Aorta (tissue), 5 donors: Measurements from ENCODE around the gene METTL16. TPM values are rescaled to one million over a fixed set of nuclear protein-coding genes. Genes with fewer than 3 reads are reported as not detected.
A peak's percentile ranks its signal among the peaks of the same experiment; 100 is the strongest.
"Not testable (repeated sequence)": the region's sequence is repeated elsewhere in the genome, so short reads cannot be mapped to it uniquely, and the experiment has no call there.

ENCODE experiments used
- ATAC-seq: fragments of 200-7000 bp; cut with Tn5 transposase; one replicate; pipeline ENCODE4 v1.9.1; 2022; ENCODE audit warnings: moderate library complexity; ENCODE audit not compliant: low FRiP score
- DNase-seq, 2 donors: peaks; one replicate each; pipeline ENCODE4 v3.0.0-alpha.2; 2020
- H3K27ac ChIP-seq, 2 donors: one replicate each; pipeline ENCODE4 v1.5.1; 2013; ENCODE audit warnings: low read length in 2 of 2, mild to moderate bottlenecking in 2 of 2, moderate library complexity in 2 of 2, control low read depth in 1 of 2, inconsistent platforms in 1 of 2, low read depth in 1 of 2
- H3K27me3 ChIP-seq, 2 donors: one replicate each; pipeline ENCODE4 v1.6.1; 2013; ENCODE audit warnings: control low read depth in 1 of 2, low read length in 1 of 2, mild to moderate bottlenecking in 1 of 2, moderate library complexity in 1 of 2; ENCODE audit not compliant: insufficient read depth in 2 of 2, control insufficient read depth in 1 of 2
- H3K36me3 ChIP-seq, 2 donors: one replicate each; pipeline ENCODE4 v1.6.1; 2013; ENCODE audit warnings: control low read depth in 1 of 2, low read length in 1 of 2, mild to moderate bottlenecking in 1 of 2; ENCODE audit not compliant: insufficient read depth in 2 of 2, control insufficient read depth in 1 of 2
- H3K4me1 ChIP-seq, 2 donors: one replicate each; pipeline ENCODE4 v1.6.1; 2013; ENCODE audit warnings: low read length in 2 of 2, control low read depth in 1 of 2, mild to moderate bottlenecking in 1 of 2, moderate library complexity in 1 of 2; ENCODE audit not compliant: insufficient read depth in 2 of 2, control insufficient read depth in 1 of 2
- H3K4me3 ChIP-seq, 2 donors: one replicate each; pipeline ENCODE4 v1.5.1; 2013; ENCODE audit warnings: low read length in 2 of 2, control low read depth in 1 of 2, mild to moderate bottlenecking in 1 of 2
- H3K9me3 ChIP-seq: one replicate; pipeline ENCODE4 v1.6.1; 2013; ENCODE audit warnings: mild to moderate bottlenecking, low read length; ENCODE audit not compliant: control insufficient read depth
- WGBS, 2 donors: extraction: QIAGEN DNeasy Blood & Tissue Kit; methylation state at CpG; one replicate each; pipeline ENCODE4 v1.1.7; 2013; 5-methylcytosine and 5-hydroxymethylcytosine counted together
- intact Hi-C, 2 donors: fragments of 100-400 bp; cut with DNase I; formaldehyde crosslinking; loops; one replicate each; pipeline versions ENCODE4 v1.14.2 to v1.15.0; 2022
- polyA plus RNA-seq, 2 donors: library from polyadenylated mRNA; stranded (reverse); fragments of 200-250 nt; gene quantifications; one replicate each; pipeline ENCODE4 v1.2.3, GENCODE V29; 2013
- total RNA-seq, 2 donors: library from RNA; stranded (reverse); fragmentation: NEBNext Ultra II Directional; extraction: Animal tissue kit (Norgen Biotek cat#: 25700); gene quantifications; one replicate each; pipeline ENCODE4 v1.2.1, GENCODE V29; 2021
- donor health status: healthy with polysubstance abuse.
- donor health status: Bipolar disorder and iron deficiency.
- donor health status: DM: no; HTN: no; CAD: no.
- donor health status: DM: no; HTN: no; CAD: no.
- donor health status: DM: yes; HTN: yes; CAD: no.

Gene METTL16
- total and polyA plus RNA-seq, 4 donors = 14.3 to 33.3 (median 21.9) TPM

DNA sequence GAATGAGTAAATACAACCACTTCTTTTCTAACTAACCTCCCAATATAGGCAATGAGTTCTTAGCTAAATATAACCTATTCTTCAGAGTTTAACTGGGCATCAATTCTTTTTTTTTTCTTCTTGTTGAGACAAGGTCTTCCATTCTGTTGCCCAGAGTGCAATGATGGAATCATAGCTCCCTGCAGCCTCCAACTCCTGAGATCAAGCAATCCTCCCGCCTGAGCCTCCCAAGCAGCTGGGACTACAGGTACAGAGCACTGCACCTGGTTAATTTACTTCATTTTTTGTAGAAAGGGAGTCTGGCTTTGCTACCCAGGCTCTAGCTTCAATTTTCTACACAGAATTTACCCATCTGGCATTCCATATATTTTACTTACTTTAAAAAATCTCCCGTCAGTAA lies 1.1 kb downstream of the METTL16 start:
- WGBS, 2 donors = 41 to 46% methylated on average over 2 of the region's 2 CpGs
- H3K27me3 ChIP-seq = no peaks in the 10 kb centered on the region
- no peaks in the 10 kb centered on the region for H3K9me3 ChIP-seq
- peak overlapping the region in 1 of 2 donors; percentile 36 for H3K27ac ChIP-seq
- peaks cover 2 to 10% of the 10 kb centered on the region in 2 donors for H3K4me1 ChIP-seq
- intact Hi-C loops = loop anchor here (5.0 to 10.0 kb wide), 4 partner anchors 82 to 202 kb away; partner anchors contain the start of genes PAFAH1B1 (in 2 of the 2) and CLUH (in 1 of the 2)
- ATAC-seq (no peak), DNase-seq (no peak)
- H3K4me3 ChIP-seq = peak overlapping the region; percentile 94 to 97
- H3K36me3 ChIP-seq = no peaks in the 10 kb centered on the region

DNA sequence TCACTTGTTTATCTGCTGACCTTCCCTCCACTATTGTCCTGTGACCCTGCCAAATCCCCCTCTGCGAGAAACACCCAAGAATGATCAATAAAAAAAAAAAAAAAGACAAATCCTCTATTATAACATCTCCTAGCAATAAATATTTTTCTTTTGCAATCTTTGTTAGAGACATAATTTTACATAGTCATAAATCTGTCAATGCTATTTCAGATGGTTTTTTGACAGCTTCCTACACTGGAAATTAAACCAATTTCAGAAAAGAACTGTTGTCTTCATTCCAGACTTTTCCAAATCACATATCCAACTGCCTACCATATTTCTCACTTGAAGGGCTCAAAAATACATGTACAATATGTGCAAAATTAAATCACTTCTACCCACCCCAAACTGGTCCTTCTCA lies 3.7 kb downstream of the METTL16 start:
- Histone ChIP-seq H3K4me1 (peaks cover 2 to 10% of the 10 kb centered on the region in 2 donors), H3K9me3 (no peaks in the 10 kb centered on the region), H3K4me3 (no peak overlapping the region), H3K36me3 (no peaks in the 10 kb centered on the region), H3K27ac (no peak overlapping the region), H3K27me3 (no peaks in the 10 kb centered on the region)
- DNase-seq = no peak
- ATAC-seq = no peak
- 84 to 100% methylated on average over 1 of the region's 1 CpG for WGBS, 2 donors
- intact Hi-C loops = no loop called here

DNA sequence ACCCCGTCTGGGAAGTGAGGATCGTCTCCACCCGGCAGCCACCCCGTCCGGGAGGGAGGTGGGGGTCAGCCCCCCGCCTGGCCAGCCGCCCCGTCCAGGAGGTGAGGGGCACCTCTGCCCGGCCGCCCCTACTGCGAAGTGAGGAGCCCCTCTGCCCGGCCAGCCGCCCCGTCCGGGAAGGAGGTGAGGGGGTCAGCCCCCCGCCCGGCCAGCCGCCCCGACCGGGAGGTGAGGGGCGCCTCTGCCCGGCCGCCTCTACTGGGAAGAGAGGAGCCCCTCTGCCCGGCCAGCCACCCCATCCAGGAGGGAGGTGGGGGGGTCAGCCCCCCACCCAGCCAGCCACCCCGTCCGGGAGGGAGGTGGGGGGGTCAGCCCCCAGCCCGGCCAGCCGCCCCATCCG lies 4.7 kb downstream of the METTL16 start:
- H3K36me3 ChIP-seq, H3K4me3 ChIP-seq, DNase-seq, intact Hi-C loops, H3K27ac ChIP-seq, ATAC-seq, H3K9me3 ChIP-seq, H3K27me3 ChIP-seq: not testable (repeated sequence)
- peaks cover 2 to 10% of the 10 kb centered on the region in 2 donors for H3K4me1 ChIP-seq
- 95 to 98% methylated on average over 19 to 29 of the region's 29 CpGs for WGBS, 2 donors

DNA sequence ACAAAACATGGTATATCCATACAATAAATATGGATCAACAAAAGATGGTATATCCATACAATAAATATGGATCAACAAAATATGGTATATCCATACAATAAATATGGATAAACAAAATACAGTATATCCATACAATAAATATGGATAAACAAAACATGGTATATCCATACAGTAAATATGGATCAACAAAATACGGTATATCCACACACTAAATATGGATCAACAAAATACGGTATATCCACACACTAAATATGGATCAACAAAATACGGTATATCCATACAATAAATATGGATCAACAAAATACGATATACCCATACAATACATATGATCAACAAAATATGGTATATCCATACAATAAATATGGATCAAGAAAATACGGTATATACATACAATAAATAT lies 8.1 kb downstream of the METTL16 start:
- Histone ChIP-seq H3K9me3 (no peaks in the 10 kb centered on the region), H3K36me3 (no peaks in the 10 kb centered on the region), H3K27me3 (no peaks in the 10 kb centered on the region), H3K4me3 (no peak overlapping the region), H3K27ac (no peak overlapping the region), H3K4me1 (peaks cover 0 to 4% of the 10 kb centered on the region in 2 donors)
- WGBS, 2 donors = 78 to 88% methylated on average over 5 of the region's 5 CpGs
- intact Hi-C loops = no loop called here
- no peak for ATAC-seq
- DNase-seq = no peak

DNA sequence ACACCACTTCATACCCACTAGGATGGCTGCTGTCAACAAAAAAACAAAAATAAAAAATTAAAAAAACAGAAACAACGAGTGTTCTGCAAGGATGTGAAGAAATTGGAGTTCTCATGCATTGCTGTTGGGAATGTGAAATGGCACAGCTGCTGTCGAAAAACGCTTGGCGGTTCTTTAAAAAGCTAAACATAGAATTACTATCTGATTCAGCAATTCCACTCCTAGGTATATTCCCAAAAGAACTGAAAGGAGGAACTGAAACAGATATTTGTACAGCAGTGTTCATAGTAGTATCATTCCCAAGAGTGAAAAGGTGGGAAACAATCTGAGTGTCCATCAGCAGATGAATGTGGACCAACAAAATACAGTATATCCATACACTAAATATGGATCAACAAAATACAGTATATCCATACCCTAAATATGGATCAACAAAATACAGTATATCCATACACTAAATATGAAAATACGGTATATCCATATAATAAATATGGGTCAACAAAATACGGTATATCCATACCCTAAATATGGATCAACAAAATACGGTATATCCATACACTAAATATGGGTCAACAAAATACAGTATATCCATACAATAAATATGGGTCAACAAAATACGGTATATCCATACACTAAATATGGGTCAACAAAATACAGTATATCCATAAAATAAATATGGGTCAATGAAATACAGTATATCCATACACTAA lies 8.7 kb downstream of the METTL16 start:
- Histone ChIP-seq H3K4me1 (no peaks in the 10 kb centered on the region), H3K4me3 (no peak overlapping the region), H3K36me3 (no peaks in the 10 kb centered on the region), H3K27me3 (no peaks in the 10 kb centered on the region), H3K27ac (no peak overlapping the region), H3K9me3 (no peaks in the 10 kb centered on the region)
- ATAC-seq = no peak
- intact Hi-C loops = no loop called here
- 89 to 90% methylated on average over 8 of the region's 8 CpGs for WGBS, 2 donors
- DNase-seq = no peak

DNA sequence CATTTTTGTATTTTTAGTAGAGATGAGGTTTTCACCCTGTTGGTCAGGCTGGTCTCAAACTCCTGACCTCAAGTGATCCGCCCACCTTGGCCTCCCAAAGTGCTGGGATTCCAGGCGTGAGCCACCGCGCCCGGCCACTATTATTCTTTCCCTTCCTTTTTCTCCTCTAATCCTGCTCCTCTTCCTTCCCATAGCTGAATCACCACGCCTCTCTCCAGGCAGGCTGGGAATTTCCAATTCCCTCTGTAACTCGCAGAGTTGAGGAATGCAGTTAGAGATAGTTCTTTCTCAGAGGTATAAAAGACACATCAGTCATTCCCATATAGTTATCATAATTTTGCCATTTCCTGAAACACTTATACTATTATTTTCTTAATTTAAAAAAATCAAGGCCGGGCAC lies 11.2 kb downstream of the METTL16 start:
- H3K4me1 ChIP-seq = no peaks in the 10 kb centered on the region
- ATAC-seq (no peak), DNase-seq (no peak)
- no peaks in the 10 kb centered on the region for H3K36me3 ChIP-seq
- H3K27me3 ChIP-seq = no peaks in the 10 kb centered on the region
- intact Hi-C loops = no loop called here
- H3K4me3 ChIP-seq = no peak overlapping the region
- WGBS, 2 donors = 82 to 90% methylated on average over 8 of the region's 8 CpGs
- H3K27ac ChIP-seq = no peak overlapping the region
- H3K9me3 ChIP-seq = no peaks in the 10 kb centered on the region

DNA sequence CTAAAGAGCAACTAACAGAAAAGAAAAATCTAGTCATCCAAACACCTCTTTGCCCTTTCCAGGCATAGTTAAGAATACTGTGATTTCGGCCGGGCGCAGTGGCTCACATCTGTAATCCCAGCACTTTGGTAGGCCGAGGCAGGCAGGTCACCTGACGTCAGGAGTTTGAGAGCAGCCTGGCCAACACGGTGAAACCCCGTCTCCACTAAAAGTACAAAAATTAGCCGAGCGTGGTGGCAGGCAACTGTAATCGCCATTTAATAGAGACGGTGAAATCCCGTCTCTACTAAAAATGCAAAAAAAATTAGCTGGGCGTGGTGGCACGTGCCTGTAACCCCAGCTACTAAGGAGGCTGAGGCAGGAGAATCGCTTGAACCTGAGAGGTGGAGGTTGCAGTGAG lies 22.4 kb downstream of the METTL16 start:
- H3K9me3 ChIP-seq, H3K27me3 ChIP-seq, DNase-seq, H3K27ac ChIP-seq, H3K36me3 ChIP-seq, intact Hi-C loops, H3K4me3 ChIP-seq, H3K4me1 ChIP-seq, ATAC-seq: not testable (repeated sequence)
- WGBS, 2 donors = 95 to 97% methylated on average over 15 of the region's 15 CpGs

DNA sequence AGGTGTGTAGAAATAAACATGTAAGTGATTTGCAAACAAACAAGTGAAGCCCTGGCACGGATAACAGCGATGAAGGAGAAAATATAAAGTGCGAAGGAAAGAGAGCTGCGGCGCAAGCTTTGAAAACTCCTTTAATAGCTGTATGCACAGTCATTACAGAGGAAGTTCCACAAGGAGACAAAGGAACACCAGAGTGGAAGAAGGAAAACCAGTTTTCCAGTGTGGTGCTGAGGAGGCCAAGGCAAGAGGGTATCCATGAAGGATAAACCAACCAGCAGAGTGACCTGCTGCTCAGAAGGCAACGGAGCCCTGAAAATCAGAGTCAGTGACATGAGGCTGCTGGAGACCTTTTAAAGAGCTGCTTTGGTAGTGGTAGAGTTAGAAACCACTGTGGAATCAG lies 24.4 kb downstream of the METTL16 start:
- H3K36me3 ChIP-seq = no peaks in the 10 kb centered on the region
- no peaks in the 10 kb centered on the region for H3K27me3 ChIP-seq
- WGBS, 2 donors = 80% methylated on average over 6 of the region's 6 CpGs
- no peak for DNase-seq
- no peak for ATAC-seq
- H3K4me1 ChIP-seq = peaks cover 2 to 8% of the 10 kb centered on the region in 2 donors
- H3K27ac ChIP-seq = no peak overlapping the region
- H3K4me3 ChIP-seq = no peak overlapping the region
- intact Hi-C loops = no loop called here
- H3K9me3 ChIP-seq = no peaks in the 10 kb centered on the region

DNA sequence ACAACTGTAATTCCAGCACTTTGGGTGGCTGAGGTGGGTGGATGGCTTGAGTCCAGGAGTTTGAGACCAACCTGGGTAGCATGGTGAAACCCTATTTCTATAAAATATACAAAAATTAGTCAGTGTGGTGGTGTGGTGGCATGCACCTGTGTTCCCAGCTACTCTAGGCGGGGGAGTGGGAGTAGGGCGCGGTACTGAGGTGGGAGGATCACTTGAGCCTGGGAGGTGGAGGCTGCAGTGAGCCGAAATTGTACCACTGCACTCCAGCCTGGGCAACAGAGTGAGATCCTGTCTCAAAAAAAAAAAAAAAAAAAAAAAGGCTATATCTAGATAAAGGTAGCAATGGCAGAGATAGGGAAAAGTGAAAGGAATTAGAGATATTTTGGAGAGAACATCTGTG lies 25.0 kb downstream of the METTL16 start:
- ATAC-seq, H3K36me3 ChIP-seq, H3K4me1 ChIP-seq, DNase-seq, H3K27ac ChIP-seq, H3K27me3 ChIP-seq, H3K4me3 ChIP-seq, intact Hi-C loops, H3K9me3 ChIP-seq: not testable (repeated sequence)
- 94% methylated on average over 4 of the region's 4 CpGs for WGBS, 2 donors
